Liver (tissue), 9 donors: Measurements from ENCODE around the gene CAB39. TPM values are rescaled to one million over a fixed set of nuclear protein-coding genes. Genes with fewer than 3 reads are reported as not detected.

Source experiments
- DNase-seq: peaks from one replicate; pipeline ENCODE4 v3.0.0-alpha.2; 2017; ENCODE audit warnings: low spot score
- H3K27ac ChIP-seq, 2 donors: one replicate each; pipeline ENCODE4 v1.7.0; 2013; ENCODE audit warnings: inconsistent platforms in 2 of 2, low read length in 2 of 2, control low read depth in 1 of 2, low read depth in 1 of 2, mild to moderate bottlenecking in 1 of 2
- H3K27me3 ChIP-seq, 4 donors: one replicate each; pipeline versions ENCODE4 v1.6.1 to v1.7.0; 2013; ENCODE audit warnings: low read length in 3 of 4, inconsistent platforms in 1 of 4, mild to moderate bottlenecking in 1 of 4, moderate library complexity in 1 of 4; ENCODE audit not compliant: control insufficient read depth in 4 of 4, insufficient read depth in 4 of 4
- H3K36me3 ChIP-seq, 4 donors: one replicate each; pipeline versions ENCODE4 v1.6.1 to v1.7.0; 2013; ENCODE audit warnings: low read length in 3 of 4, mild to moderate bottlenecking in 3 of 4, low read depth in 1 of 4, moderate library complexity in 1 of 4; ENCODE audit not compliant: control insufficient read depth in 4 of 4, insufficient read depth in 3 of 4
- H3K4me1 ChIP-seq, 4 donors: one replicate each; pipeline versions ENCODE4 v1.6.1 to v1.7.0; 2013; ENCODE audit warnings: low read length in 3 of 4, mild to moderate bottlenecking in 3 of 4, moderate library complexity in 1 of 4; ENCODE audit not compliant: control insufficient read depth in 4 of 4, insufficient read depth in 4 of 4
- H3K4me3 ChIP-seq, 3 donors: one replicate each; pipeline versions ENCODE4 v1.6.1 to v1.7.0; 2013; ENCODE audit warnings: low read length in 3 of 3, control low read depth in 1 of 3, low read depth in 1 of 3, mild to moderate bottlenecking in 1 of 3
- H3K9ac ChIP-seq, 2 donors: one replicate each; pipeline ENCODE4 v1.7.0; 2013; ENCODE audit warnings: low read length in 2 of 2, mild to moderate bottlenecking in 2 of 2, moderate library complexity in 2 of 2, control low read depth in 1 of 2, low read depth in 1 of 2
- H3K9me3 ChIP-seq, 4 donors: one replicate each; pipeline versions ENCODE4 v1.6.1 to v1.7.0; 2013; ENCODE audit warnings: low read length in 3 of 4; ENCODE audit not compliant: control insufficient read depth in 4 of 4
- CTCF ChIP-seq: fragments of 150-350 bp; IDR thresholded peaks from 2 replicates; pipeline ENCODE4 v1.5.1; 2017; ENCODE audit warnings: improper control_type of control experiment, low read depth, low read length; ENCODE audit not compliant: missing input control
- EGR1 ChIP-seq, 2 donors: IDR thresholded peaks; 2 replicates each; pipeline ENCODE4 v1.6.1; 2016 to 2018; ENCODE audit warnings: antibody characterized with exemption in 2 of 2, low read depth in 2 of 2
- FOXA1 ChIP-seq: IDR thresholded peaks from 2 replicates; pipeline ENCODE4 v1.6.1; 2016; ENCODE audit warnings: antibody characterized with exemption
- FOXA2 ChIP-seq: IDR thresholded peaks from 2 replicates; pipeline ENCODE4 v1.6.1; 2016; ENCODE audit warnings: antibody characterized with exemption
- GABPA ChIP-seq, 2 donors: IDR thresholded peaks in 1 of 2; conservative IDR thresholded peaks in 1 of 2; 2 replicates each; pipeline ENCODE4 v1.6.1; 2016; ENCODE audit warnings: antibody characterized with exemption in 2 of 2, mild to moderate bottlenecking in 1 of 2, moderate library complexity in 1 of 2
- HNF4A ChIP-seq, 2 donors: conservative IDR thresholded peaks; 2 replicates each; pipeline ENCODE4 v1.6.1; 2016; ENCODE audit warnings: antibody characterized with exemption in 2 of 2, mild to moderate bottlenecking in 2 of 2
- HNF4G ChIP-seq: IDR thresholded peaks from 2 replicates; pipeline ENCODE4 v1.6.1; 2016; ENCODE audit warnings: antibody characterized with exemption
- JUND ChIP-seq, 2 donors: IDR thresholded peaks; 2 replicates each; pipeline ENCODE4 v1.6.1; 2016; ENCODE audit warnings: antibody characterized with exemption in 2 of 2
- NR2F2 ChIP-seq: IDR thresholded peaks from 2 replicates; pipeline ENCODE4 v1.6.1; 2016; ENCODE audit warnings: antibody characterized with exemption
- RAD21 ChIP-seq, 2 donors: IDR thresholded peaks; 2 replicates each; pipeline ENCODE4 v1.6.1; 2016; ENCODE audit warnings: antibody characterized with exemption in 2 of 2, mild to moderate bottlenecking in 2 of 2
- REST ChIP-seq: IDR thresholded peaks from 2 replicates; pipeline ENCODE4 v1.6.1; 2016; ENCODE audit warnings: antibody characterized with exemption, mild to moderate bottlenecking
- RXRA ChIP-seq, 2 donors: IDR thresholded peaks; 2 replicates each; pipeline ENCODE4 v1.6.1; 2017 to 2018; ENCODE audit warnings: antibody characterized with exemption in 2 of 2, mild to moderate bottlenecking in 1 of 2
- SP1 ChIP-seq: IDR thresholded peaks from 2 replicates; pipeline ENCODE4 v1.6.1; 2018; ENCODE audit warnings: antibody characterized with exemption, mild to moderate bottlenecking
- TAF1 ChIP-seq: conservative IDR thresholded peaks from 2 replicates; pipeline ENCODE4 v1.6.1; 2016; ENCODE audit warnings: antibody characterized with exemption, mild to moderate bottlenecking
- YY1 ChIP-seq: IDR thresholded peaks from 2 replicates; pipeline ENCODE4 v1.6.1; 2016; ENCODE audit warnings: antibody characterized with exemption, mild to moderate bottlenecking
- WGBS: extraction: QIAGEN DNeasy Blood & Tissue Kit; methylation state at CpG from one replicate; pipeline ENCODE4 v1.1.7; 2013; 5-methylcytosine and 5-hydroxymethylcytosine counted together
- polyA plus RNA-seq, 2 donors: library from polyadenylated mRNA; stranded (reverse) in 1 of 2; unstranded in 1 of 2; fragments of 200-250 nt in 1 of 2; fragments of >200 nt in 1 of 2; fragmentation: Nextera tagmentation in 1 of 2; extraction: Ambion mirVana in 1 of 2; gene quantifications; one replicate each; pipeline versions ENCODE4 v1.2.1 to v1.2.3, GENCODE V29; 2013 to 2015
- total RNA-seq, 2 donors: library from RNA; depleted of rRNA; stranded (reverse); fragments of >200 nt; gene quantifications; one replicate each; pipeline ENCODE4 v1.2.3, GENCODE V29; 2014
- TF ChIP-seq, protein P1 (sequence below): IDR thresholded peaks from 2 replicates; pipeline ENCODE4 v1.6.1; 2016; ENCODE audit warnings: antibody characterized with exemption
- TF ChIP-seq, protein P2 (sequence below): IDR thresholded peaks from 2 replicates; pipeline ENCODE4 v1.6.1; 2016; ENCODE audit warnings: antibody characterized with exemption
- donor health status: healthy.
- donor health status: healthy.
- donor health status: healthy.
- donor health status: healthy.
- donor health status: healthy.

CAB39 gene
- total and polyA plus RNA-seq, 4 donors: 9.2 to 39.8 (median 26.5) TPM

DNA sequence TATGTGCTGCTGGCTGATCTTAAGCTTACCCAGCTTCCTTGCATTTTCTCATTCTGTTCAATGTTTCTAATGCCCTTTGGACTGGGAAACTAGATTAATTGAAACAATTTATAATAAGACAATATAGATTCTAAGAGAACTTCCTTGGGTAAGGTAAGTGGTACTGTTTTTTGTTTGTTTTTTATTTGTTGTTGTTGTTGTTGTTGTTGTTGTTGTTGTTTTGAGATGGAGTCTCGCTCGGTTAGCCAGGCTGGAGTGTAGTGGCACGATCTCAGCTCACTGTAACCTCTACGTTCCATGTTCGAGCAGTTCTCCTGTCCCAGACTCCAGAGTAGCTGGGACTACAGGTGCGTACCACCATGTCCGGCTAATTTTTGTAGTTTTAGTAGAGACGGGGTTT is 49.1 kb downstream of the CAB39 start:
- Histone ChIP-seq H3K4me1 (peaks cover 0 to 7% (median 5%) of the 10 kb centered on the region in 4 donors), H3K27ac (no peak overlapping the region), H3K4me3 (no peak overlapping the region), H3K9me3 (no peaks in the 10 kb centered on the region), H3K27me3 (no peaks in the 10 kb centered on the region), H3K9ac (no peak overlapping the region), H3K36me3 (peaks cover 2 to 18% (median 9%) of the 10 kb centered on the region in 4 donors)
- no peak for DNase-seq
- WGBS: 98% methylated on average over 8 of the region's 8 CpGs
- TF ChIP-seq HNF4G (no peak), GABPA (IDR thresholded peaks at IDR 0.05 in 1 of 2, conservative IDR thresholded peaks at IDR 0.05 in 1 of 2) (no peak), YY1 (no peak), JUND (IDR thresholded peaks at IDR 0.05) (no peak), RAD21 (IDR thresholded peaks at IDR 0.05) (no peak), NR2F2 (no peak), RXRA (IDR thresholded peaks at IDR 0.05) (no peak), FOXA1 (no peak), HNF4A (conservative IDR thresholded peaks at IDR 0.05) (no peak), FOXA2 (no peak), TAF1 (no peak), REST (no peak), EGR1 (IDR thresholded peaks at IDR 0.05; ENCODE audit: low read depth in 2 of 2) (no peak)
- TF ChIP-seq, protein P1, sequence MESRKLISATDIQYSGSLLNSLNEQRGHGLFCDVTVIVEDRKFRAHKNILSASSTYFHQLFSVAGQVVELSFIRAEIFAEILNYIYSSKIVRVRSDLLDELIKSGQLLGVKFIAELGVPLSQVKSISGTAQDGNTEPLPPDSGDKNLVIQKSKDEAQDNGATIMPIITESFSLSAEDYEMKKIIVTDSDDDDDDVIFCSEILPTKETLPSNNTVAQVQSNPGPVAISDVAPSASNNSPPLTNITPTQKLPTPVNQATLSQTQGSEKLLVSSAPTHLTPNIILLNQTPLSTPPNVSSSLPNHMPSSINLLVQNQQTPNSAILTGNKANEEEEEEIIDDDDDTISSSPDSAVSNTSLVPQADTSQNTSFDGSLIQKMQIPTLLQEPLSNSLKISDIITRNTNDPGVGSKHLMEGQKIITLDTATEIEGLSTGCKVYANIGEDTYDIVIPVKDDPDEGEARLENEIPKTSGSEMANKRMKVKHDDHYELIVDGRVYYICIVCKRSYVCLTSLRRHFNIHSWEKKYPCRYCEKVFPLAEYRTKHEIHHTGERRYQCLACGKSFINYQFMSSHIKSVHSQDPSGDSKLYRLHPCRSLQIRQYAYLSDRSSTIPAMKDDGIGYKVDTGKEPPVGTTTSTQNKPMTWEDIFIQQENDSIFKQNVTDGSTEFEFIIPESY: no peak
- TF ChIP-seq, protein P2, sequence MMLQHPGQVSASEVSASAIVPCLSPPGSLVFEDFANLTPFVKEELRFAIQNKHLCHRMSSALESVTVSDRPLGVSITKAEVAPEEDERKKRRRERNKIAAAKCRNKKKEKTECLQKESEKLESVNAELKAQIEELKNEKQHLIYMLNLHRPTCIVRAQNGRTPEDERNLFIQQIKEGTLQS: no peak

DNA sequence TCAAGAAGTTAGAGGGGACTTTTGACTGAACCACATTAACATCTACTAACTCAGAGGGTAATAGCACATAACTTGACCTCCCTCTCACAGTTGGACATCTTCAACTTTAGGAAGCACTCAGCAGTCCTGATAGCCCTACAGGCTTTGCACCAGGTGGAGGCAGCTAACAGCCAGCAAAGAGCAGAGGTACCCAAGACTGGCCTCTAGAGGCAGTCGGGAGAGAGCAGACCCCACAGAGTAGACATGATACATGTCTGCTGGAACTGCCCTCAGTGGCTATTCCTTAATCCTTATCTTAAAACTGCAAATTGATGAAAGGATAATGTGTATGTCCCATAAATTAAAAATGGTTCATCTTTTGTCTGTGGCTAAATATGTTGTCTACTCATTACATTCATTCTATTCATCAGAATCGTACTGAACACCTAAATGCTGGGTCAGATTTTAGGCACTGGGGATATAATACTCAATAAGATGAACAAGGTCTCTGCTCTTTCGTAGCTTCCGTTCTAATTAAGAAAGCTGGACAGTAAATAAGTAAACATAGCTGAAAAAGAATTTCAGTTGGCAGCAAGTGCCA is 49.8 kb downstream of the CAB39 start:
- peaks cover 2 to 18% (median 9%) of the 10 kb centered on the region in 4 donors for H3K36me3 ChIP-seq
- H3K9me3 ChIP-seq: no peaks in the 10 kb centered on the region
- H3K9ac ChIP-seq: no peak overlapping the region
- no peak overlapping the region for H3K27ac ChIP-seq
- TF ChIP-seq, protein P2: no peak
- TF ChIP-seq HNF4A (conservative IDR thresholded peaks at IDR 0.05) (no peak), CTCF (peak; percentile 9), RAD21 (IDR thresholded peaks at IDR 0.05) (peak in 1 of 2 donors; percentile 45), JUND (IDR thresholded peaks at IDR 0.05) (no peak), SP1 (no peak), RXRA (IDR thresholded peaks at IDR 0.05) (no peak)
- no peak for DNase-seq
- no peak overlapping the region for H3K4me3 ChIP-seq
- no peaks in the 10 kb centered on the region for H3K27me3 ChIP-seq
- H3K4me1 ChIP-seq: peaks cover 0 to 7% (median 5%) of the 10 kb centered on the region in 4 donors
- WGBS: 86% methylated on average over 4 of the region's 4 CpGs
